ENCODE measurements around the gene C1orf167. TPM values are rescaled to one million over a fixed set of nuclear protein-coding genes. Genes with fewer than 3 reads are reported as not detected.

The C1orf167 gene
- total RNA-seq, 1 experiment from 2014 or later: 0.39 TPM

- no peak overlapping the region for H3K27ac Mint-ChIP-seq
- no peaks in the 10 kb centered on the region for H3K79me2 ChIP-seq (ENCODE audit: insufficient read depth, low read length)
- H2BK120ac ChIP-seq (ENCODE audit: low read depth, low read length, poor library complexity, severe bottlenecking): no peak overlapping the region
- no peak overlapping the region for H2BK20ac ChIP-seq (ENCODE audit: low read depth, low read length, poor library complexity, severe bottlenecking)
- no peak overlapping the region for H3K4ac ChIP-seq (ENCODE audit: low read depth, low read length)
- no peaks in the 10 kb centered on the region for H4K20me1 ChIP-seq (ENCODE audit: control insufficient read depth, insufficient read depth, insufficient read length)
- H2AK5ac ChIP-seq (ENCODE audit: insufficient read length, low read length): no peak overlapping the region
- H3K56ac ChIP-seq (ENCODE audit: insufficient read length, low read depth, low read length): no peak overlapping the region
- no peak overlapping the region for H3K18ac ChIP-seq (ENCODE audit: insufficient read length, low read depth, low read length)
- H2BK5ac ChIP-seq (ENCODE audit: insufficient read length, low read length): no peak overlapping the region
- no peak overlapping the region for H3T11ph ChIP-seq (ENCODE audit: low read length)
- no peak overlapping the region for H3K4me3 Mint-ChIP-seq
- WGBS (ENCODE audit: extremely low coverage, insufficient read length, low lambda C conversion rate): no CpG with 5 or more reads among the region's 4 CpGs
- H3K23ac ChIP-seq (ENCODE audit: insufficient read length, low read depth, low read length): no peak overlapping the region
- H3K4me1 ChIP-seq (ENCODE audit: insufficient read depth, low read length): no peaks in the 10 kb centered on the region
- H3K9ac ChIP-seq (ENCODE audit: extremely low read depth, insufficient read length, low read length): no peak overlapping the region
- no peaks in the 10 kb centered on the region for H3K23me2 ChIP-seq (ENCODE audit: insufficient read length, low read depth, low read length, poor library complexity, severe bottlenecking)
- no peak overlapping the region for H4K8ac ChIP-seq (replicated peaks; ENCODE audit: insufficient read length, low read depth, low read length)
- H3K9me3 ChIP-seq (ENCODE audit: control insufficient read depth, low read depth, low read length): no peaks in the 10 kb centered on the region
- no peaks in the 10 kb centered on the region for H3K79me1 ChIP-seq (ENCODE audit: insufficient read depth, low read depth, low read length, poor library complexity, severe bottlenecking)
- peaks cover 0 to 3% of the 10 kb centered on the region in 2 experiments; a peak in 1 of 4 replicates for H3K4me1 Mint-ChIP-seq
- no peaks in the 10 kb centered on the region; a peak in 1 of 5 replicates for H3K9me3 Mint-ChIP-seq
- H2AFZ ChIP-seq (ENCODE audit: low read length): no peak overlapping the region
- no peak overlapping the region for H4K91ac ChIP-seq (ENCODE audit: insufficient read length, low read depth, low read length)
- H2BK15ac ChIP-seq (ENCODE audit: low read depth, low read length): no peak overlapping the region
- no peak overlapping the region for H2BK12ac ChIP-seq (ENCODE audit: insufficient read length, low read depth, low read length)
- TF ChIP-seq, protein P1, sequence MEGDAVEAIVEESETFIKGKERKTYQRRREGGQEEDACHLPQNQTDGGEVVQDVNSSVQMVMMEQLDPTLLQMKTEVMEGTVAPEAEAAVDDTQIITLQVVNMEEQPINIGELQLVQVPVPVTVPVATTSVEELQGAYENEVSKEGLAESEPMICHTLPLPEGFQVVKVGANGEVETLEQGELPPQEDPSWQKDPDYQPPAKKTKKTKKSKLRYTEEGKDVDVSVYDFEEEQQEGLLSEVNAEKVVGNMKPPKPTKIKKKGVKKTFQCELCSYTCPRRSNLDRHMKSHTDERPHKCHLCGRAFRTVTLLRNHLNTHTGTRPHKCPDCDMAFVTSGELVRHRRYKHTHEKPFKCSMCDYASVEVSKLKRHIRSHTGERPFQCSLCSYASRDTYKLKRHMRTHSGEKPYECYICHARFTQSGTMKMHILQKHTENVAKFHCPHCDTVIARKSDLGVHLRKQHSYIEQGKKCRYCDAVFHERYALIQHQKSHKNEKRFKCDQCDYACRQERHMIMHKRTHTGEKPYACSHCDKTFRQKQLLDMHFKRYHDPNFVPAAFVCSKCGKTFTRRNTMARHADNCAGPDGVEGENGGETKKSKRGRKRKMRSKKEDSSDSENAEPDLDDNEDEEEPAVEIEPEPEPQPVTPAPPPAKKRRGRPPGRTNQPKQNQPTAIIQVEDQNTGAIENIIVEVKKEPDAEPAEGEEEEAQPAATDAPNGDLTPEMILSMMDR (conservative IDR thresholded peaks at IDR 0.05): no peak
- no peak for DNase-seq
- H3K27me3 Mint-ChIP-seq (ENCODE audit: low read depth): peaks cover 28% of the 10 kb centered on the region
- H3K27me3 ChIP-seq (ENCODE audit: insufficient read depth, low read length): no peaks in the 10 kb centered on the region
- H3K36me3 Mint-ChIP-seq (ENCODE audit: insufficient read depth in 1 of 3, low read depth in 3 of 3): no peaks in the 10 kb centered on the region
- H3K14ac ChIP-seq (ENCODE audit: insufficient read depth, low read length): no peak overlapping the region
- no peak overlapping the region for H3K4me2 ChIP-seq (ENCODE audit: insufficient read depth, insufficient read length, low read length)
- H3K27ac ChIP-seq (ENCODE audit: insufficient read length, low read depth, low read length): no peak overlapping the region
- H4K5ac ChIP-seq (ENCODE audit: insufficient read length, low read depth, low read length): no peak overlapping the region
Measured at GRCh38 chr1:11768821-11769220, 6.8 kb downstream of the C1orf167 start.
